Common myeloid progenitor, CD34-positive (primary cell): Measurements from ENCODE around the gene CADPS2.

ENCODE experiments used
- CTCF ChIA-PET: fragments of 350-600 bp; sonication (Branson Sonifier 250); formaldehyde crosslinking; loops from one replicate; lab custom pipeline; 2021; ENCODE audit warnings: antibody characterized with exemption; lab: Charles Lee
- POLR2A ChIA-PET: fragments of 350-600 bp; sonication (Branson Sonifier 250); formaldehyde crosslinking; loops from one replicate; lab custom pipeline; 2021; ENCODE audit warnings: antibody characterized with exemption; lab: Charles Lee
- DNase-seq, 3 donors: peaks; one replicate each; pipeline versions ENCODE4 v3.0.0 to v3.0.0-alpha.2; 2013
- H3K27ac ChIP-seq, 2 experiments: 1 replicate in 1 of 2; 2 replicates in 1 of 2; pipeline ENCODE4 v1.7.0; 2013; ENCODE audit warnings: inconsistent platforms in 2 of 2, low read length in 2 of 2, mild to moderate bottlenecking in 2 of 2, low read depth in 1 of 2, moderate library complexity in 1 of 2; ENCODE audit not compliant: severe bottlenecking in 2 of 2, insufficient read depth in 1 of 2, poor library complexity in 1 of 2
- H3K27me3 ChIP-seq, 5 experiments: replicated peaks in 2 of 5; 1 replicate in 3 of 5; 2 replicates in 2 of 5; pipeline versions ENCODE4 v1.6.1 to v1.7.0; 2013; ENCODE audit warnings: low read length in 4 of 5, mild to moderate bottlenecking in 2 of 5, moderate library complexity in 2 of 5, inconsistent platforms in 1 of 5; ENCODE audit not compliant: insufficient read depth in 5 of 5, control insufficient read depth in 4 of 5
- H3K36me3 ChIP-seq, 4 experiments: 1 replicate in 2 of 4; 2 replicates in 2 of 4; pipeline versions ENCODE4 v1.6.1 to v1.7.0; 2013; ENCODE audit warnings: low read length in 3 of 4, control low read depth in 1 of 4, mild to moderate bottlenecking in 1 of 4; ENCODE audit not compliant: control insufficient read depth in 4 of 4, insufficient read depth in 4 of 4
- H3K4me1 ChIP-seq, 4 experiments: 1 replicate in 3 of 4; 2 replicates in 1 of 4; pipeline versions ENCODE4 v1.6.1 to v1.7.1; 2013; ENCODE audit warnings: low read length in 3 of 4, mild to moderate bottlenecking in 3 of 4, control low read depth in 1 of 4, inconsistent platforms in 1 of 4, moderate library complexity in 1 of 4; ENCODE audit not compliant: control insufficient read depth in 4 of 4, insufficient read depth in 4 of 4; ENCODE audit errors: control extremely low read depth in 1 of 4
- H3K4me3 ChIP-seq, 7 experiments: 1 replicate in 4 of 7; 2 replicates in 3 of 7; pipeline versions ENCODE4 v1.5.1 to v1.7.0; 2013; ENCODE audit warnings: mild to moderate bottlenecking in 7 of 7, low read length in 6 of 7, moderate library complexity in 6 of 7, inconsistent platforms in 2 of 7, low read depth in 2 of 7, control low read depth in 1 of 7; ENCODE audit not compliant: insufficient read depth in 4 of 7, control insufficient read depth in 1 of 7; ENCODE audit errors: extremely low read depth in 1 of 7
- H3K9me3 ChIP-seq, 5 experiments: 1 replicate in 4 of 5; 2 replicates in 1 of 5; pipeline versions ENCODE4 v1.6.1 to v1.7.1; 2013; ENCODE audit warnings: low read length in 4 of 5, mild to moderate bottlenecking in 2 of 5, inconsistent platforms in 1 of 5, low read depth in 1 of 5, moderate library complexity in 1 of 5; ENCODE audit not compliant: control insufficient read depth in 4 of 5, insufficient read depth in 2 of 5; ENCODE audit errors: control extremely low read depth in 1 of 5
- WGBS: methylation state at CpG from one replicate; pipeline ENCODE4 v1.1.5; 2013; ENCODE audit not compliant: insufficient coverage; 5-methylcytosine and 5-hydroxymethylcytosine counted together

CADPS2 gene

DNA sequence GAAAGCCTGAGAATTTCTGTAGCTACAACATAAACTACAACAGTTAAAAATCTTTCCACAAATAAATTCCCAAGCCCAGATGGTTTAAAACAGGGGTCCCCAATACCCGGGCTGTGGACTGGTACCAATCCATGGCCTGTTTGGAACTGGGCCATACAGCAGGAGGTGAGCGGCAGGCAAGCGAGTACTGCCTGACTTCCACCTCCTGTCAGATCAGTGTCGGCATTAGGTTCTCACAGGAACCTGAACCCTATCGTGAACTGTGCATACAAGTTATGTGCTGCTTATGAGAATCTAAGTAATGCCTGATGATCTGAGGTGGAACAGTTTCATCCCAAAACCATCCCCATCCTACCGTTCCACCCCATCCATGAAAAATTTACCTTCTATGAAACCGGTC is 421.0 kb downstream of the CADPS2 start:
- Histone ChIP-seq H3K4me3 (no peak overlapping the region), H3K27me3 (peaks cover 0 to 4% (median 0%) of the 10 kb centered on the region in 5 experiments), H3K4me1 (no peaks in the 10 kb centered on the region), H3K36me3 (no peaks in the 10 kb centered on the region), H3K27ac (no peak overlapping the region), H3K9me3 (no peaks in the 10 kb centered on the region)
- no peak for DNase-seq
- 95% methylated on average over 2 of the region's 7 CpGs for WGBS
- CTCF ChIA-PET: no interaction called here
- POLR2A ChIA-PET: no interaction called here

- WGBS: 80% methylated on average over 1 of the region's 1 CpG
These were observed 422.6 kb downstream of the CADPS2 start for GRCh38 chr7:122463631-122464030.

GRCh38 chr7:122460936-122461335 is 425.3 kb downstream of the CADPS2 start:
- no CpG with 5 or more reads among the region's 2 CpGs for WGBS
- Histone ChIP-seq H3K36me3 (no peaks in the 10 kb centered on the region), H3K4me1 (no peaks in the 10 kb centered on the region), H3K27ac (no peak overlapping the region), H3K9me3 (no peaks in the 10 kb centered on the region), H3K27me3 (no peaks in the 10 kb centered on the region), H3K4me3 (no peak overlapping the region)
- ChIA-PET POLR2A (no interaction called here), CTCF (no interaction called here)
- DNase-seq: no peak

More at GRCh38 chr7:122463631-122464030, 422.6 kb downstream of the CADPS2 start:
- DNase-seq: no peak
- H3K36me3 ChIP-seq: no peaks in the 10 kb centered on the region
- H3K9me3 ChIP-seq: no peaks in the 10 kb centered on the region
- no peak overlapping the region for H3K27ac ChIP-seq
- peaks cover 0 to 4% (median 0%) of the 10 kb centered on the region in 5 experiments for H3K27me3 ChIP-seq
- POLR2A ChIA-PET: no interaction called here
- H3K4me1 ChIP-seq: no peaks in the 10 kb centered on the region
- CTCF ChIA-PET: no interaction called here
- no peak overlapping the region for H3K4me3 ChIP-seq

- H3K27ac ChIP-seq: no peak overlapping the region
- no peak overlapping the region for H3K4me3 ChIP-seq
- H3K36me3 ChIP-seq: no peaks in the 10 kb centered on the region
- no peaks in the 10 kb centered on the region for H3K27me3 ChIP-seq
- ChIA-PET POLR2A (no interaction called here), CTCF (no interaction called here)
- no peaks in the 10 kb centered on the region for H3K4me1 ChIP-seq
- WGBS: no CpG with 5 or more reads among the region's 3 CpGs
- no peak for DNase-seq
- no peaks in the 10 kb centered on the region for H3K9me3 ChIP-seq
These were observed 428.3 kb downstream of the CADPS2 start for GRCh38 chr7:122457969-122458368.

DNA sequence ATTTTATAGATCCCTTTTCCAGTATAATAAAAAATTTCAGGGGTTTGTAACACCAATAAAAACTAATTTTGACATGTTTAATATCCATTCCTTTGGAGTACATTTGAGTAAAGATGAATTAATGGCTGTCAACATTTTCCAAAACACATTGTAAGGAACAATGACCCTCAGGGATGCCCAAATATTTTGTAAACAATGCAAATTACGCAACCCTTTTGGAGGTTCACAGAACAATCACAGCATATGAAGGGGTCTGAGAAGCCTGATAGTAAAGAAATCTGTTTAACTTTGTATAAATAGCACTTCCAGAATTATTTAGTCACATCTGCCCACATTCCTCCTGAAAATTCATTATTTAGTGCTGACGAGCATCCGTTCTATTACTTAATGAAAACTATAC is 428.9 kb downstream of the CADPS2 start:
- Histone ChIP-seq H3K27me3 (no peaks in the 10 kb centered on the region), H3K4me3 (no peak overlapping the region), H3K9me3 (no peaks in the 10 kb centered on the region), H3K27ac (no peak overlapping the region), H3K4me1 (no peaks in the 10 kb centered on the region), H3K36me3 (no peaks in the 10 kb centered on the region)
- DNase-seq: no peak
- no CpG with 5 or more reads among the region's 3 CpGs for WGBS
- ChIA-PET CTCF (no interaction called here), POLR2A (no interaction called here)

DNA sequence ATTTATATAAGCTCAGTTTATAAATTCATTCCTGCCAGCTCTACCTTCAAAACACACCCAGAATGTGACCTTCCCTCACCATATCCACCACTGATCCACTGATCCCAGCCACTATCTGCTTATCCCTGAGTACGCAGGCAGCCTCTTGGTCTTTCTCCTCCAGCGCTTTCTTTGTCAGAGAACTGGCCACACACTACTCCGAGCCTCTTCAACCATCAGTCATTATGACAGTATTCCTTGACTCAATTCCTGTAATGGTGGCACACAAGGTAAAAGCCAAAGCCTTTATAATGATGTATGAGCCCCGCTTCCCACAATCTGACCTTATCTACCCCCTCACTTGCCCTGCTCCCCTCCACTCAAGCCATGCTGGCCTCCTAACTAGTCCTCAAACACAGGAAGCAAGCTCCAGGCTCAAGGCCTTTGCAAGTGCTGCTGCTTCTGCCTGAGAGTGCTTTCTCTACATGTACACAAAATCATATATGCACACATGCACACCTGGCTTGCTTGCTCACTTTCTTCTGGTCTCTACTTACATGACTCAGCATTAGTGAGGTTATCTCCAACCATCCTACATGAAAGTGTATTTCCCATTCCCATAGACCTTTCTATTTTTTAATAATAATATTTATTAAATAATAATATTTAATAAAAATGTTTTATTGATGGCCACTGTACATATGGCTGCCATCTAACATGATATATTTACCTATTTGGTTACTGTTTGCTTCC is 431.3 kb downstream of the CADPS2 start:
- CTCF ChIA-PET: no interaction called here
- H3K9me3 ChIP-seq: no peaks in the 10 kb centered on the region

GRCh38 chr7:122453432-122453831 is 432.8 kb downstream of the CADPS2 start:
- POLR2A ChIA-PET: no interaction called here
- Histone ChIP-seq H3K9me3 (no peaks in the 10 kb centered on the region), H3K4me1 (no peaks in the 10 kb centered on the region), H3K27ac (no peak overlapping the region), H3K27me3 (no peaks in the 10 kb centered on the region), H3K36me3 (no peaks in the 10 kb centered on the region), H3K4me3 (no peak overlapping the region)
- DNase-seq: no peak
- CTCF ChIA-PET: no interaction called here

More for the DNA sequence above, 431.3 kb downstream of the CADPS2 start:
- WGBS: 91% methylated on average over 4 of the region's 4 CpGs
- Histone ChIP-seq H3K27ac (no peak overlapping the region), H3K4me1 (no peaks in the 10 kb centered on the region), H3K4me3 (no peak overlapping the region), H3K36me3 (no peaks in the 10 kb centered on the region), H3K27me3 (no peaks in the 10 kb centered on the region)
- POLR2A ChIA-PET: no interaction called here
- no peak for DNase-seq
